Measurements from ENCODE around the gene VWA8.
A peak's percentile ranks its signal among the peaks of the same experiment; 100 is the strongest.
"Not testable (repeated sequence)": the region's sequence is repeated elsewhere in the genome, so short reads cannot be mapped to it uniquely, and the experiment has no call there.

Gene VWA8

DNA sequence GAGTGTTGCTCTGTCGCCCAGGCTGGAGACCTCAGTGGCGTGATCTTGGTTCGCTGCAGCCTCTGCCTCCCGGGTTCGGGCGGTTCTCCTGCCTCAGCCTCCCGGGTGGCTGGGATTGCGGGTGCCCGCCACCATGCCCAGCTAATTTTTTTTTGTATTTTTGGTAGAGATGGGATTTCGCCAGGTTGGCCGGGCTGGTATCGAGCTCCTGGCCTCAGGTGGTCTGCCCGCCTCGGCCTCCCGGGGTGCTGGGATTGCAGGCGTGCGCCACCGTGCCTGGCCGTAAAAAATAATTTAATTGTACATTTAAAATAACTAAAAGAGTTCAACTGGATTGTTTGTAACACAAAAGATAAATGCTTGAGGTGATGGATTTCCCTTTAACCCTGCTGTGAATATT lies 387.3 kb downstream of the VWA8 start:
- not testable (repeated sequence) for DNase-seq

DNA sequence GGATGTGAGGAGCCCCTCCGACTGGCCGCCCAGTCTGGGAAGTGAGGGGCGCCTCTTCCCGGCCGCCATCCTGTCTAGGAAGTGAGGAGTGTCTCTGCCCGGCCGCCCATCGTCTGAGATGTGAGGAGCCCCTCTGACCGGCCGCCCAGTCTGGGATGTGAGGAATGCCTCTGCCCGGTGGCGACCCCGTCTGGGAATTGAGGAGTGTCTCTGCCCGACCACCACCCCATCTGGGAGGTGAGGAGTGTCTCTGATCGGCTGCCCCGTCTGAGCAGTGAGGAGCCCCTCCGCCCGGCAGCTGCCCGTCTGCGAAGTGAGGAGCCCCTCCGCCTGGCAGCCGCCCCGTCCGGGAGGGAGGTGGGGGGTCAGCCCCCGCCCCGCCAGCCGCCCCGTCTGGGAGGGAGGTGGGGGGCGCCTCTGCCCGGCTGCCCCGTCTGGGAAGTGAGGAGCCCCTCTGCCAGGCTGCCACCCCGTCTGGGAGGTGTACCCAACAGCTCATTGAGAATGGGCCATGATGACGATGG lies 389.0 kb downstream of the VWA8 start:
- not testable (repeated sequence) for DNase-seq

DNA sequence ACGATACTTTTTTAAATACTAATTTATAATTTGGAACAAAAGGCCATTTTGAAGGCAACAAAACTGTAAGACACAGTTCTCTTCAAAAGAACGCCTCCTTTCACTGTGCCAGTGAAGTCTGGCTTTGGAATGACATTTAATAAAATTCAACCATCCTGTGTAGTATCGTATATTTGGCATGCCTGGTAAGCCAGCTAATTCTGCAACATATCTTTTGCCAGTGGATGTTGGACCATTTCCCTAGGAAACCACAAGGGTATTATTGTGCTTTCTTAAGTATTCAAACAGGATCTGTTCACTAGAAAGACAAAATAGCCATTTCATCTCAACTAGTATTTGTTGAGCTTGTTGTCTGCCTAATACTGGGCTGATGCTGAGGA lies 391.9 kb downstream of the VWA8 start:
- no peak for DNase-seq

DNA sequence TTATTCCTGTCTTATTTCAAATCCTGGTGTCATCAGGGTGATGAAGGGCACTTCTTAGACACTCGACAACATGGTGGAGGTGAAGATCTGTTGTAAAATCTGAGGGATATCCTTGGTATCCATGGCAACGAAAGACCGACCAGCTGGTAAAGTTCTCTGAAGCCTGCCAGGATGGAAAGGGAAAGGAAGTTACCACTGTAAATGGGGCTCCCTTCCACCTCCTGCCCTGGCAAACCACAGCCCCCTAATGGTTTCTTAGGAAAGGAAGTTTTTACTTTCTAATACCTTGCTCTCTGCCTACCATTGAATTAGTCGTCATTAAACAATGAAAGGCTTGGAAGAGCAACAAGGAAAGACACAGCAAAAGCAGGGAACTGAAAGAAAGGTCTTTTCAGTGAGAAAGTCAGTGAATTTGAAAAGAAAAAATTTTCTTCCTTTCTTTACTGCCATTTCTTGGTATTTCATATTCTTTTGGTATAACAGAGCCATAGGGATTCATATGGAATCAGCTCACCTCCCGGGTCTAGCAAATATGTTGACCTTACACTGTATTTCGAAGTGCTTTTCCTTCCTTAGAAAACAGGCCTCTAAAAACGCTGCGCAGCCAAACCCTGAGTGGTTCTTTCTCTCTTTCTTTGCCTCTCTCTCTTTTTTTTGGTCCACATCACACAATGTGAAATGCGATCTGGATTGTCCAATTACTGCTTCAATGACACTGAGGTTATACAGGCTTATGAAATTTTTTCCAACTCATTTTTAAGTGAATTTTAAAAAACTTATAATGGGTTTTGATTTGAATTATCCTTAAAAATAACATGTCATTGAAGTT lies 392.6 kb downstream of the VWA8 start:
- no peak for DNase-seq

DNA sequence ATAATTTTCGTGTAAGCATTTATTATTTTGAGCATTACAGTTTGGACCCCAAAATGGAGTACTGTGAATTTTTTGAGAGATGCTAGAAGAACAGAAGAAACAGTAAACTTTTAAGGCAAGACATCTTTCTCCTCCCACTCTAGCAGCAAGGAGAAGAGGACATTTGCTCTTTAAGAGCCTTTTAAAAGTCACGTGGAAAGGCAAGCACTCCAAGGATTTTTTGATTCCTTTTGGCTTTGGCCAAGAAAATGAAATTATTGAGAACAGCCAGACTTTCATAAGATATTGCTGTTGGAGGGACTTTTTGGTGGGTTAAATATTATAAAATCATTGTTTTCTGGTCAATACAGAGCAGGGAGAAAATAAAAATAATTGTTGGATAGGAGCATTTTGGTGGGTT lies 393.5 kb downstream of the VWA8 start:
- DNase-seq: no peak

DNA sequence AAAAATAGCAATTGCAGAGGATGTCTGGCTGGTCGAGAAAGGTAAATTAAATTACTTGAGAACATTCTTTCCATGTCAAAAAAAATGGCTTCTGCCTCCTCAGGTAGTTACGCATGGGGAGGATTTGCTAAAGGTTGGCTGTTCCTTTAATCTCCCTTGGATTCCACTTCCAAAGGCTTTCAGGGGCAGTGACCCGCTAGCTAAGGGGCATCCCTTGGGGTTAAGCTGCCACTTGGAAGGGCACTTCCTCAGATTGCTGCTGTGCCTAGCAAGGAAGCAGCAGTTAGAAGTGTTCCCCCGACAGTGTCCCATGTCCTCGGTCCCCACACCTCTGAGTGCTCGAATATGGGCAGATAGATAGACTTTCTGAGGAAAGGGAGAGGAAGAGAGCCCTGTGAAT lies 395.1 kb downstream of the VWA8 start:
- no peak for DNase-seq

DNA sequence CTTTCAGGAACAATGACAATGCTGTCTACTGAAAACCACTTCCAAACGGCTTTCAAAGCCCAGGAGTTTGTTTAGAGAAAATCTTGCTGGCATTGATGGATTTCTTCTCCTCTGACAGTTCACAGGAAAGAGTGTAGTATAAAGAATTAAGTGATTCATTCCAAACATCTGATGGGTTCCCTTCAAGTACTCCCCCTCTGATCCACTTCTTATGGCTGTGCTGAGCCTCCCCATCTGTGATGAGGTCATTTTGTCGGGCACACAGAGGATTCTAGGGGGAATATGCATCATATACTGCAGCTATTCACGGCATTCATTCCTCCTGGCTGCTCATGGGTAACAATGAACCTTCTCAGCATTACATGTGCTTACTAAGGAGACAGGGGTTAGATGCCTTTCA lies 395.7 kb downstream of the VWA8 start:
- no peak for DNase-seq

DNA sequence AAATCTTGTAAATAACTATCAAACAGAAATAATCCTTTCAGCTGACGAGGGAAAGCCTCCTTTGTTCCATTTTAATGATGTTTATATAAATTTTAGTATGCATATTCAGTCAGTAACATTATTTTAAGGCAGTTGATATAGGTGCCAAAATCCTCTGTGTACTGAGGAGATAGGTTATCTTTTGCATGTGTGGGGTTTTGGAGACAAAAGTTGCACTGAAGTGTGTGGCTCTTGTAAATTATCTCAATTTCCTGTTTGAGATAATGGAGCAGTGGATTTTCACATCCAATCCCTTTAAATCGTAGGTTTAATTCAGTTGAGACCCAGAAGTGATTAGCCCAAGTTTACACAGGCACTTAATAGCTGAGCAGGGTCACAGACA lies 396.9 kb downstream of the VWA8 start:
- DNase-seq: no peak

DNA sequence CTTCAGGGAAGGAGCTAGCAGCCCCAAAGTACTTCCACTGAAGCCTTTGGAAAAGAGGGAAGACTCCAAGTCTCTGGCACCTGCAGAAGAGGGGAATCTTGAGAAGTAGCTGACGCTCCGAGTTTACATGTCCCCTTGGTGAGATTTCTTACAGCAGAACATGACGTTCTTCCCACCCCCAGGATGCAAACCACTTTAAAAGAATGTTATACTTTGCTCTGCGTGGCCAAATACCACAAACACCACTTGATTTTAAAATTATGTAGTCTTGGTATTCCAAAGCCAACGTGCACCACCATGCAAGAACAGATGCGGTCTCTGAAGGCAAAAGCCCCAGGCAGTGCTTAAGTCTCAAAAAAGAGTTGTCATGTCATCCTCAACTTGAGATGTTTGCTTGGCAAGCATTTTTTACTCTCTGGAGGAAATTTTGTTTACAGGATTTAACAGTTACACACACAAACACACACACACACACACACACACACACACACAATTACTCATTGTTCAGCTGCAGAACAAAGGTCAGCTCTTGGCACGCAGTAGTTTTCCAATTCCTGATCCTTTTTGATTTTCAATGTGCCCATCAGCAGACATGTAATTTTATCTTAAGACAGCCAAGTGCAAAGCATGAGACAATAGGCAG lies 397.4 kb downstream of the VWA8 start:
- no peak for DNase-seq

DNA sequence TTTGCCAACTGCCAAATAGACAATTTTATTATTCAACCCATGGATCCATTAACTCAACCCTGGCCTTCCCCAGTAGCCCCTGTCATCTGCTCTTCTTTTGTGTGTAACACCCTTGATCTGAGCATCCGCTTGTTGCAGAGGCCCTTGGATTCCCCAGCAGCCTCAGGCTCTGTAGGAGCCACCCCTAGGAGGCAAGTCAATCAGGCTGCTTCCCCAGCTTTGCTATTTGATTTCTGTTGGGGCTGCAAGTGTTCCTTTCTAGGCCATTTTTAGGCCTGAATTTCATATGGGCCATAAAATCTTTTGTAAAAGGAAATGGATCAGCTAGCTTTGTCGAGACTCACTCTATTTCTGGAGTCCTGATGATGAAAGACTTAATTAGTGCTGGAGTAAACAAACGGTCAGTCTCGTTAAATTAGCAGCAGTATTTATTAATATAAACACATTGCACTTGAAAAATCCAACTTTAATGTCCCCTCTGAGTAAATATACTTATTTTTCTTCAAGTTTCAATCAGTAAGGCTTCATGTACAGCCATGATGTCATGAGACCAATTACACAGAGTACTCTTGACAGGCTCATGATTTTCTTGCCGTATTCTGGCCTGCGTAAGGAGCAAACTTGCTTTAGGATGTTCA lies 398.2 kb downstream of the VWA8 start:
- no peak for DNase-seq

DNA sequence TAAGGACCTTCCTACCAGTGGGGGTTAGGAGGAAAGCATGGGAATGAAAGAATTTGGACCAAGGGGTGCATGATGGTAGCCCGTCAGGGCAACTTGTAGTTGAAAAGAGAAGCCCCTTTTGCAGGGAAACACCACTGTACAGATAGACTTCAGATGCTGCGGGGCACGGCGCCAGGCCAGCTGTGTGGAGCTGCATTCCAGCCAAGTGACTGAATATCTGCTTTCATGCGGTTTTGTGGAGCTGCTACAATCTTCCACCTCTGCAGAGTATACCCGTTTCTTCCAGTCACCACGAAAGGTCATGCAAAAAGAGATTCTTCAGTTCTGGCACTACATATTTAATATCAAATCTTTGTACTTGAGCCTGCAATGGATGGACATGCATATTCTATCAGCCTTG lies 398.8 kb downstream of the VWA8 start:
- no peak for DNase-seq

DNA sequence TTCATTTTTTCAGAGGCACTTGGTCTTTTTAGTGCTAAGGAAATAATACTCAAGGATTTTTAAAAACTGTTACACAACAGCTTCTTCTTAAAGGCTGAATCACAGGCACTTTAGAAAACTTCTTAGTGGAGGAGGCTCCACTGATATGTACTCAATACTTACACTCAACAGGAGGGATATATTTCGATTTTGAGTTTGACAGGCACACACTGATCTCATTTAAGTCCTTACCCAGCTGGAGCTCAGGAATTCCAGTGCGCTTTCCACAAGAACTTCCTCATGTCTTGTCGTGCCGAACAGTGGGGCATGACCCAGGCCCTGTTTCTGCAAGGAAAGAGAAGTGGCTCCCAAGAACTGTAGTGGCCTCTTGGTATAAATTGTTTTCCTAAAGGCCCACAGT lies 399.7 kb downstream of the VWA8 start:
- DNase-seq: no peak

DNA sequence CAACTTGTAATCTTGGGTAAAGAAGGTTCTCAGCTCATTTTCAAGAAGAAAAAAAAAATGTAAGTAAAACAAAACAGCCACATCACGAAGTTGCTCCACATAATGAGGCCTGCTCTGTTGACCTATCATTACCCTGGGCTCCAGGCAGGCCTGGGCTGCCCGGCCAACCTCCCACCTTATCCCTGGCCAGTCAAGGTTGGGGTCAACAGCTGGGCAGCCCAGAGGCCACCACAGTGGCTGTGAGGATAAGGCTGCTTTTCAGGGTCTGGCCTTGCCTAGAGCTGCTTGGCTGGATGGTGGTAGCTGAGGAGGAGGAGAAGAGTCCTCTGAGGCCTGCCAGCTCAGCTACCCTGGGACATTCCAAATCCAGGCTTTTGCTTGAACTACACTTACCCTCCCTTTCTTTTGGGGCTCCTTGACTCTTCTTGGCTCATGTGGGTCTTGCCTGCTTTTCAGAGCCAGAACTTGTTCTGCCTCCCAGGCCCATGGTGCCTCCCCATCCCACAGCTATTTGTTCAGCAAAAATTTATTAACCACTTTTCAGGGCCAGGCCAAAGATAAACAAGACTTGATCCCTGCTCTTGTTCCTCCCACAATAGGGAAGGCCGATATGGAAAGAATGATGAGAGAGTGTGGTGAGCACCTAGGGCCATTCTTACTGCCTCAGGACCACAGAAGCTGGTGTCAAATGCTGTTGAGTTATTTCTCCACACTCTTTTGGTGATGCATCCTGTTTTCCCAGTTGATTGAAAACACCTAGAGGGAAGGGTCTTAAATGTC lies 401.9 kb downstream of the VWA8 start:
- DNase-seq: no peak

DNA sequence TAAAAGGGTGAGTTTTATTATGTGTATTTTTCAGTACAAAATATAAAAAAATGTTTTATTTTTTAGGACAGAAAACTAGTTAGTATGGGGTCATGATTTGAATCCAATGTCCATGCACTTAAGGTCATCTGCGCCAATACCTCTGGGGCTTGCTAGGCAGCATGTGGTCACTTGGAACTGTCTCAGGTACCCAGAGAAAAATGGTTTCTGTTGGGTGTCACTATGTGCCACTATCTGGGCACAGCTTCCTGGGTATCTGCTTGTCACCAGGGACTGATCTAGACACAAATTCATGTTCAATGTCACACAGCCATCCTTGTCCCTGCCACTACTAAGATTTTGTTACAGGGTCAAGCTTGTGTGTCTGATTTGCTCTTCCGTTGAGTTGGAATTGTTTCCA lies 403.2 kb downstream of the VWA8 start:
- no peak for DNase-seq

DNA sequence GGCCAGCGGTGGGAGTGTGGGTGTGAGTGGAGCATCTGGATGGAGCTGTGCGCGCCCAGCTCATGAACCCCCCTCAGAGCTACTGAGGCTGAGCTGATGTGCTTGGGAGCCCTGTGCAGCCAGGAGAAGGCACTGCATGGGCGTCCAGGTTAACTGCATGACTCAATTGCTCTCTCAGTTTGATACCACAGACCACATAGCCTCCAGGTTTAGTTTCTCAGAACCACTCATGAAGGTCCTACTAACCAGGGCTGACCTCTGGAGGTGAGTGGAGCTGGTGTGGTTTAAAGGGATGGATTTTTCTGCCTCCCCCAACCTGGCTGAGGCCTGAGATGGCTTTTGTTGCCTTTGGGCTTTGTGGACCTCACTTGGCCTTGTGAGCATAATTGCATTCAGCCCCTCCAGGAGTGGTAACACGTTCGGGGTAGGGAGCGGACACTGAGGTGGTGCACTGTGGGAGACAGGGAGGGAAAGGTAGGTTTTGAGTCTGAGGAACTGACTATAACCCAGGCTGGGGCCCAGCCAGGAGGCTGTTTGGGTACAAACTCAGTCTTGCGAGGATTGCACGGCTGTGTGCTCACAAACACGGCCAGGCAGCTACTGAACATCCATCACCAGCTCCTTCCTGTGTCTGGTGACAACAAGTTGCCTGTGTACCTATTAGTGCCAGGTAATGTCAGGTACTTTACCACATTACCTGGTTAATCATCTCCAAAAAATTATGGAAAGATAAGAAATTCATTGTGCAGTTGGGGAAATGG lies 406.1 kb downstream of the VWA8 start:
- DNase-seq: peak; percentile 8

DNA sequence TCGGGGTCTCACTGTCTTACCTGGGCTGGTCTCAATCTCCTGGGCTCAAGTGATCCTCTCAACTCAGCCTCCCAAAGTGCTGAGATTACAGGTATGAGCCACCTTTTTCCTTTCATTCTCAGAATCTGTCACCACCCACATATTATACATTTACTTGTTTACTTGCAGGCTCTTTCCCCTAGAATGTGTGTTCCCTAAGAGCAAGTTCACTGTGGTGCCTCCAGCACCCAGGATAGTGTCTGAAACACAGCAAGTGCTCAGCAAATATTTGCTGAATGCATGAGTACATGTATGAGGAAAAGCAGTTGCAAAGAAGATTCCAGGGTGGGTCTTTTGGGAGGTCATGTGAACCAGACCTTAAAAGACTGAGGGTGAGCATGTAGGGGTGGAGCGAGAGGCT lies 406.7 kb downstream of the VWA8 start:
- no peak for DNase-seq

DNA sequence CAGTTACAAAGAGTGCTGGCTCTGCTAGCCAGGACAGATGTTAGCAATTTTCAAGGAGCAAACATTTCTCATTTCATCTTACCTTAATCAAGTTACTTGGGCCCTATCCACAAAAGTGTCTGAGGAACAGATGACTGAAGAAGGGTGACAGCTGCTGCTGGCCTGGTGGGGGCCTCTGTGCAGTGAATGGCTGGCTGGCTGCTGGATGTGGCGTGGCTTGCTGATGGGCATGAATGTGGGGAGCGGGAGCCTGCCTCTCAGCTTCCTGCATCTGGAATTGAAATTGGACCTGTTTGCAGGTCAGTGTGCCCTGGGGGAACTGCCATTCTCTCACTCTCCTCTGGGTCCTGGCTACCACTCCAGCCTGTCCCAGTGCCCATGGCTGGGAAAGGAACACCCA lies 408.9 kb downstream of the VWA8 start:
- no peak for DNase-seq

DNA sequence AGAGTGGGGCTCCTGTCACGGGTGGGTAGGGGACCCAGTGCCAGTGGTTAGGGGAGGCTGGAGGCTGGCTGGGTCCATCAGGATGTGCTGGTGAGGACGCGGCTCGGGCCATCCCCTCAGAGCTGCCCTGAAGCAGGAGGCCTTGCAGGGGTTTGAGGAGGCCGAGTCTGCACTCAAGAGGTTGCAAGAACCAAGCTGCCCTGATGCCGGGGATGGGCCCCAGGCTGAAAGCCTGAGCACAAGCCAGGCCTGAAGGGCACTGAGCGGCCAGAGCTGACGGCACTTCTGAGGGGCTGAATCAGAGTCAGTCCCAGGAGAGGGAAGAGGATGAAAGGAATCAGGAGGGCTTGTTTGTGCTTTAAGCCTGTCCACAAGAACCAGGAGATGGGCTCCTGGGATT lies 410.6 kb downstream of the VWA8 start:
- no peak for DNase-seq

DNA sequence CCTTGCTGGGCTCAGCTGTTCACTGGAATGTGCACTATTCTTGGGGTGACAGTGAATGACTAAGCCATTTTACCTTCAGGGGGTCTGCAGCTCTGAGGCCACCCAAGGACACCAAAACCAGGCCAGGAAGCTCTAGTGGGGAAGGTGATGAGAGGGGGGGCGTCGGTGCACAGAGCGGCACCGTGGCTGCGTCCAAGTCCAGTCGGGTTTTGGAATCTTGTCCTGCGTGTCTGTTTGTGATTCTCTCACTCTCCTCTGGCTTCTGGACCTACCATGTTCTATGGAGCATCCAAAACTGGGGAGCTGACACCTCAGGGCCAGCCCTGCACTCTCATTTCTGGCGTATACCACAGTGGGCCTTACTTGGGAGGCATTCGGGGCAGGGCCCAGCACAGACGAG lies 411.4 kb downstream of the VWA8 start:
- no peak for DNase-seq

DNA sequence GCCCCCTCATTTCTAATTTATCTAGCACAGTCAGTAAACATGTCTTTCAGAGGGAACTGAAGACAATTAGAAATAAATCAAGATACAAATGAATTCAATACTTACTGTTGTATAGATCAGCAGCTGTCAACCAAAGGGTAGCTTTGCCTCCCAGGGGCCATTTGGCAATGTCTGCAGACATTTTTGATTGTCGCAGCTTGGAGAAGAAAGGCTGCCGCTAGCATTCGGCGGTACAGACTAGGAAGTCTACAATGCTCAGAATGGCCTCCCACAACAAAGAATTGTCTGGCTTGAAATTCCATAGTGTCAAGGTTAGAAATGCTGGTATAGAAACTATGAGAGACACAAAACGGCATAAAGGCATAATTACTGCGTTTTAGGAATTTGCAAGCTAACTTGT lies 412.0 kb downstream of the VWA8 start:
- DNase-seq: no peak

DNA sequence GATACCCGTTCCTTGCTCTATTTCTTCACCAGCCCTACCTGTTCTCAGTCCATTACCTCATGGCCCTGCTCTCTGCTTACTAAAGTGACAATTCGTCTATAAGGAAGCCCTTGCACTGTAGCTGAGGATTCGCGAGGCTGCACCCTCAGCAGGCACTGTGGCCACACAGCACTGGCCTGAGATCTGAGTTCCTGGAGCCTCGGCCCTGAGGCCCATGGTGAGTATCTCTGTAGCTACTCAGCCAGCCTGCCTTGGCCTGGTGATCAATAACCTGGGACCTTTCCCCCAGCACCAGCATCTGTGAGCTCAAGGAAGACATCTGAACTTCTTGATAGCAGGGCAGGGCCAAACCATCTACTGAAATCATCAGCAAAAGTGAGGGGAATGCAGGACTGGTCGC lies 412.9 kb downstream of the VWA8 start:
- DNase-seq: no peak

DNA sequence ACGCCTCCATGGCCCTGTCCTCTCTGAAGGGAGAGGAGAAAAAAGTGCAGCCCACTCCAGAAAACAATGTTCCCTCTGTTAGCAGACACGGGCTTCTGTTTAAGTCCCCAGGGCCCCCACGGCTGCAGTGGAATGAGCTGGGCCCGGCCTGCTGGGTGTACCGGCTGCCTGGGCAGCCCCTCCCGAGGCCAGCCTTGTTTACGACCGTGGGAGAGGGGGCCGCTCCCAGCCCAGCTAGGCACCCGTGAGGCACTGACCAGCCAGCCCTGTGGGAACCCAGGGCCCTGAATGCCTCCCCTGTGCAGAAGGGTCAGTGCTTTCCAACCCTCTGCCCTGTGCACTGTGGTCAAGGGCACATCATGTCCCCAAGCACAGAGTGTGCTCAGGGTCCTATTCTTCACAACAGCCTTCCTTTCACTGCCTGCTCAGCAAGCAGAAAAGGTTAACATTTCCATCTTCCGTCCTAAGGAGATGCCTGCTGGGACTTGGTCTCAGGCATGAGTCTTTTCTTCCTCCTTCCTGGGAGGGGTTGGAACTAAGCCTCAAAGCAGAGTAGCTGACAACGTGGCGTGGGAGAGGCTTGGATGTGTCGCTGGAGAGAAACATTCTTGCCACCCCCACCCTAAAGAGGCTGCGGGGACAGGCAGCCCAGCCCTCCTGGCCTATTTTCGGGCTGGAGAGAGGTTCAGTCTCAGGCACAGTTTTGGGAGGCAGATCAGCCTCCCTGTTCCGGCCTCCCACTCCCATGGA lies 413.5 kb downstream of the VWA8 start:
- no peak for DNase-seq
